WTC11 (cell line): ENCODE results near the gene TRIM45. TPM values are rescaled to one million over a fixed set of nuclear protein-coding genes. Genes with fewer than 3 reads are reported as not detected.

Experiments used
- ATAC-seq: fragments of 200-7000 bp; cut with Tn5 transposase; 2 replicates; pipeline ENCODE4 v1.10.0; 2021; ENCODE audit warnings: mild to moderate bottlenecking, moderate library complexity
- CTCF ChIA-PET: fragments of 300-600 bp; sonication (Branson Sonifier 250); formaldehyde crosslinking; loops from one replicate; lab custom pipeline; 2021; ENCODE audit warnings: antibody characterized with exemption; lab: Charles Lee
- POLR2A ChIA-PET: fragments of 350-600 bp; sonication (Branson Sonifier 250); formaldehyde crosslinking; loops from one replicate; lab custom pipeline; 2021; ENCODE audit warnings: antibody characterized with exemption; lab: Charles Lee
- DNase-seq: peaks from one replicate; pipeline ENCODE4 v3.0.0; 2021; ENCODE audit warnings: low spot score
- H3K27ac Mint-ChIP-seq: 2 replicates; pipeline ENCODE4 v1.8.0; 2021; ENCODE audit warnings: mixed read lengths
- H3K27me3 Mint-ChIP-seq: 2 replicates; pipeline ENCODE4 v1.8.0; 2021; ENCODE audit warnings: low read depth, mild to moderate bottlenecking, moderate library complexity, mixed read lengths
- H3K36me3 Mint-ChIP-seq: 2 replicates; pipeline ENCODE4 v1.8.0; 2021; ENCODE audit warnings: mixed read lengths
- H3K4me1 Mint-ChIP-seq: 2 replicates; pipeline ENCODE4 v1.8.0; 2022; ENCODE audit warnings: mixed read lengths
- H3K4me3 Mint-ChIP-seq: 2 replicates; pipeline ENCODE4 v1.8.0; 2021; ENCODE audit warnings: mild to moderate bottlenecking, moderate library complexity, mixed read lengths
- H3K9me3 Mint-ChIP-seq: 2 replicates; pipeline ENCODE4 v1.8.0; 2021; ENCODE audit warnings: mixed read lengths
- FOXJ3 ChIP-seq: sonication (generic); formaldehyde crosslinking; IDR thresholded peaks from 2 replicates; pipeline ENCODE4 v1.9.0; 2021; ENCODE audit warnings: missing genetic modification reagents, mild to moderate bottlenecking, borderline replicate concordance
- MXD4 ChIP-seq: fragments of 250-450 bp; sonication (Bioruptor Pico); IDR thresholded peaks from 2 replicates; pipeline ENCODE4 v1.8.0; 2021; ENCODE audit warnings: mild to moderate bottlenecking, moderate library complexity, borderline replicate concordance
- NFYB ChIP-seq: sonication (generic); formaldehyde crosslinking; conservative IDR thresholded peaks from 2 replicates; pipeline ENCODE4 v1.8.0; 2022; ENCODE audit warnings: low read depth, missing genetic modification reagents
- NR1H2 ChIP-seq: sonication (generic); formaldehyde crosslinking; IDR thresholded peaks from 2 replicates; pipeline ENCODE4 v1.9.0; 2021; ENCODE audit warnings: mild to moderate bottlenecking, moderate library complexity, missing genetic modification reagents
- NR3C1 ChIP-seq: sonication (generic); formaldehyde crosslinking; conservative IDR thresholded peaks from 2 replicates; pipeline ENCODE4 v1.8.1; 2023; ENCODE audit warnings: low read depth, mild to moderate bottlenecking, missing genetic modification reagents
- RORB ChIP-seq: fragments of 250-450 bp; sonication (Bioruptor Pico); IDR thresholded peaks from 2 replicates; pipeline ENCODE4 v1.9.0; 2021; ENCODE audit warnings: mild to moderate bottlenecking
- ZNF121 ChIP-seq: sonication (generic); formaldehyde crosslinking; IDR thresholded peaks from 2 replicates; pipeline ENCODE4 v1.8.0; 2023; ENCODE audit warnings: missing genetic modification reagents
- total RNA-seq: library from RNA; stranded (reverse); gene quantifications from 3 replicates; pipeline ENCODE4 v1.2.3, GENCODE V29; 2021
- TF ChIP-seq, protein P1 (sequence below): sonication (generic); formaldehyde crosslinking; IDR thresholded peaks from 2 replicates; pipeline ENCODE4 v1.8.0; 2022; ENCODE audit warnings: missing genetic modification reagents
- TF ChIP-seq, protein P2 (sequence below): sonication (generic); formaldehyde crosslinking; IDR thresholded peaks from 2 replicates; pipeline ENCODE4 v1.8.1; 2023; ENCODE audit warnings: mild to moderate bottlenecking, missing genetic modification reagents, moderate library complexity
- TF ChIP-seq, protein P3 (sequence below): sonication (generic); formaldehyde crosslinking; IDR thresholded peaks from 2 replicates; pipeline ENCODE4 v1.8.1; 2022; ENCODE audit warnings: low read depth, mild to moderate bottlenecking, moderate library complexity, missing genetic modification reagents, borderline replicate concordance
- TF ChIP-seq, protein P4 (sequence below): sonication (generic); formaldehyde crosslinking; IDR thresholded peaks from 2 replicates; pipeline ENCODE4 v1.8.0; 2022; ENCODE audit warnings: mild to moderate bottlenecking, missing genetic modification reagents
- TF ChIP-seq, protein P5 (sequence below): fragments of 250-450 bp; sonication (Bioruptor Pico); conservative IDR thresholded peaks from 2 replicates; pipeline ENCODE4 v1.9.0; 2021; ENCODE audit warnings: mild to moderate bottlenecking
- TF ChIP-seq, protein P6 (sequence below): sonication (generic); formaldehyde crosslinking; IDR thresholded peaks from 2 replicates; pipeline ENCODE4 v1.8.1; 2022; ENCODE audit warnings: missing genetic modification reagents, borderline replicate concordance

Gene TRIM45
- total RNA-seq, 1 experiment from 2014 or later, result 11.8 TPM

DNA sequence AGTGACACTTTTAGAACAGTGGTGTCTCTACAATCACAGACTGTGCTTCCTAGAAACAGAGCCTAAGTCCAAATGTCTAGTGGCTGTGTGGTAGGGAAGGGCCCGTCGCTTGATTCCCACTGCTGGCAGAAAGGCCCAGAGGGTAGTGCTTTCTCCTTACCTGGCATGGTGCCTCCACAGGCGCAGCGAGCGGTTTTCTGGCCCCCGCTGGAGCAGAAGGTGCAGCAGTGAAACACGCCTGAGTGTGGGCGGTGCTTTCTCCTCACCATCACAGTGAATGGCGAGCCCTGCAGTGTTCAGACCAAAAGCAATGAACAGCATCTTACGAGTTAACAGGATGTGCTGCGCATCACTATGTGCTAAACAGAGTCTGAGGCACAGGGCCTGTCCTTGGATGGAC is 8.3 kb downstream of the TRIM45 start (continued):
- TF ChIP-seq, protein P1, sequence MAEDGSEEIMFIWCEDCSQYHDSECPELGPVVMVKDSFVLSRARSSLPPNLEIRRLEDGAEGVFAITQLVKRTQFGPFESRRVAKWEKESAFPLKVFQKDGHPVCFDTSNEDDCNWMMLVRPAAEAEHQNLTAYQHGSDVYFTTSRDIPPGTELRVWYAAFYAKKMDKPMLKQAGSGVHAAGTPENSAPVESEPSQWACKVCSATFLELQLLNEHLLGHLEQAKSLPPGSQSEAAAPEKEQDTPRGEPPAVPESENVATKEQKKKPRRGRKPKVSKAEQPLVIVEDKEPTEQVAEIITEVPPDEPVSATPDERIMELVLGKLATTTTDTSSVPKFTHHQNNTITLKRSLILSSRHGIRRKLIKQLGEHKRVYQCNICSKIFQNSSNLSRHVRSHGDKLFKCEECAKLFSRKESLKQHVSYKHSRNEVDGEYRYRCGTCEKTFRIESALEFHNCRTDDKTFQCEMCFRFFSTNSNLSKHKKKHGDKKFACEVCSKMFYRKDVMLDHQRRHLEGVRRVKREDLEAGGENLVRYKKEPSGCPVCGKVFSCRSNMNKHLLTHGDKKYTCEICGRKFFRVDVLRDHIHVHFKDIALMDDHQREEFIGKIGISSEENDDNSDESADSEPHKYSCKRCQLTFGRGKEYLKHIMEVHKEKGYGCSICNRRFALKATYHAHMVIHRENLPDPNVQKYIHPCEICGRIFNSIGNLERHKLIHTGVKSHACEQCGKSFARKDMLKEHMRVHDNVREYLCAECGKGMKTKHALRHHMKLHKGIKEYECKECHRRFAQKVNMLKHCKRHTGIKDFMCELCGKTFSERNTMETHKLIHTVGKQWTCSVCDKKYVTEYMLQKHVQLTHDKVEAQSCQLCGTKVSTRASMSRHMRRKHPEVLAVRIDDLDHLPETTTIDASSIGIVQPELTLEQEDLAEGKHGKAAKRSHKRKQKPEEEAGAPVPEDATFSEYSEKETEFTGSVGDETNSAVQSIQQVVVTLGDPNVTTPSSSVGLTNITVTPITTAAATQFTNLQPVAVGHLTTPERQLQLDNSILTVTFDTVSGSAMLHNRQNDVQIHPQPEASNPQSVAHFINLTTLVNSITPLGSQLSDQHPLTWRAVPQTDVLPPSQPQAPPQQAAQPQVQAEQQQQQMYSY (CRISPR knock-in tag), result no peak
- TF ChIP-seq, protein P2, sequence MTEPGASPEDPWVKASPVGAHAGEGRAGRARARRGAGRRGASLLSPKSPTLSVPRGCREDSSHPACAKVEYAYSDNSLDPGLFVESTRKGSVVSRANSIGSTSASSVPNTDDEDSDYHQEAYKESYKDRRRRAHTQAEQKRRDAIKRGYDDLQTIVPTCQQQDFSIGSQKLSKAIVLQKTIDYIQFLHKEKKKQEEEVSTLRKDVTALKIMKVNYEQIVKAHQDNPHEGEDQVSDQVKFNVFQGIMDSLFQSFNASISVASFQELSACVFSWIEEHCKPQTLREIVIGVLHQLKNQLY (CRISPR knock-in tag), result no peak

- Mint-ChIP-seq H3K27ac (peak overlapping the region; percentile 86), H3K9me3 (peaks cover 4% of the 10 kb centered on the region; the same call in 1 of the 2 replicates), H3K27me3 (no peaks in the 10 kb centered on the region), H3K4me1 (peaks cover 7% of the 10 kb centered on the region), H3K4me3 (no peak overlapping the region; the same call in 1 of the 2 replicates), H3K36me3 (peaks cover 57% of the 10 kb centered on the region)
- DNase-seq, result no peak
- ATAC-seq, result peak; percentile 19
- POLR2A ChIA-PET, result interaction anchor here (0.6 to 1.0 kb wide), 2 partner anchors 172 to 184 kb away, joined by 3 read pairs; no protein-coding TSS in a partner anchor
- TF ChIP-seq, protein P3, sequence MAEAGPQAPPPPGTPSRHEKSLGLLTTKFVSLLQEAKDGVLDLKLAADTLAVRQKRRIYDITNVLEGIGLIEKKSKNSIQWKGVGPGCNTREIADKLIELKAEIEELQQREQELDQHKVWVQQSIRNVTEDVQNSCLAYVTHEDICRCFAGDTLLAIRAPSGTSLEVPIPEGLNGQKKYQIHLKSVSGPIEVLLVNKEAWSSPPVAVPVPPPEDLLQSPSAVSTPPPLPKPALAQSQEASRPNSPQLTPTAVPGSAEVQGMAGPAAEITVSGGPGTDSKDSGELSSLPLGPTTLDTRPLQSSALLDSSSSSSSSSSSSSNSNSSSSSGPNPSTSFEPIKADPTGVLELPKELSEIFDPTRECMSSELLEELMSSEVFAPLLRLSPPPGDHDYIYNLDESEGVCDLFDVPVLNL (CRISPR knock-in tag), result no peak
- TF ChIP-seq, protein P4, sequence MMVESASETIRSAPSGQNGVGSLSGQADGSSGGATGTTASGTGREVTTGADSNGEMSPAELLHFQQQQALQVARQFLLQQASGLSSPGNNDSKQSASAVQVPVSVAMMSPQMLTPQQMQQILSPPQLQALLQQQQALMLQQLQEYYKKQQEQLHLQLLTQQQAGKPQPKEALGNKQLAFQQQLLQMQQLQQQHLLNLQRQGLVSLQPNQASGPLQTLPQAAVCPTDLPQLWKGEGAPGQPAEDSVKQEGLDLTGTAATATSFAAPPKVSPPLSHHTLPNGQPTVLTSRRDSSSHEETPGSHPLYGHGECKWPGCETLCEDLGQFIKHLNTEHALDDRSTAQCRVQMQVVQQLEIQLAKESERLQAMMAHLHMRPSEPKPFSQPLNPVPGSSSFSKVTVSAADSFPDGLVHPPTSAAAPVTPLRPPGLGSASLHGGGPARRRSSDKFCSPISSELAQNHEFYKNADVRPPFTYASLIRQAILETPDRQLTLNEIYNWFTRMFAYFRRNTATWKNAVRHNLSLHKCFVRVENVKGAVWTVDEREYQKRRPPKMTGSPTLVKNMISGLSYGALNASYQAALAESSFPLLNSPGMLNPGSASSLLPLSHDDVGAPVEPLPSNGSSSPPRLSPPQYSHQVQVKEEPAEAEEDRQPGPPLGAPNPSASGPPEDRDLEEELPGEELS (CRISPR knock-in tag), result no peak
- TF ChIP-seq NR3C1 (CRISPR knock-in tag), result no peak
- CTCF ChIA-PET, result interaction anchor here (2.0 to 2.9 kb wide), 2 partner anchors 17 to 173 kb away, joined by 9 to 11 read pairs; no protein-coding TSS in a partner anchor
Observed at GRCh38 chr1:117112047-117112717, 9.4 kb downstream of the TRIM45 start.

- peaks cover 60% of the 10 kb centered on the region for H3K36me3 Mint-ChIP-seq
- CTCF ChIA-PET, result interaction anchor here (0.6 to 2.9 kb wide), 3 partner anchors 11 to 174 kb away, joined by 3 to 11 read pairs (median 9); partner anchors contain the start of gene TRIM45
- no peak for ATAC-seq
Observed at GRCh38 chr1:117110774-117111173, 10.8 kb downstream of the TRIM45 start.

More at GRCh38 chr1:117110774-117111173, 10.8 kb downstream of the TRIM45 start:
- DNase-seq, result no peak
- Mint-ChIP-seq H3K27me3 (no peaks in the 10 kb centered on the region), H3K27ac (no peak overlapping the region), H3K9me3 (peaks cover 4% of the 10 kb centered on the region; the same call in 1 of the 2 replicates), H3K4me3 (no peak overlapping the region), H3K4me1 (peaks cover 7% of the 10 kb centered on the region)
- TF ChIP-seq NFYB (CRISPR knock-in tag), result no peak
- TF ChIP-seq, protein P5, sequence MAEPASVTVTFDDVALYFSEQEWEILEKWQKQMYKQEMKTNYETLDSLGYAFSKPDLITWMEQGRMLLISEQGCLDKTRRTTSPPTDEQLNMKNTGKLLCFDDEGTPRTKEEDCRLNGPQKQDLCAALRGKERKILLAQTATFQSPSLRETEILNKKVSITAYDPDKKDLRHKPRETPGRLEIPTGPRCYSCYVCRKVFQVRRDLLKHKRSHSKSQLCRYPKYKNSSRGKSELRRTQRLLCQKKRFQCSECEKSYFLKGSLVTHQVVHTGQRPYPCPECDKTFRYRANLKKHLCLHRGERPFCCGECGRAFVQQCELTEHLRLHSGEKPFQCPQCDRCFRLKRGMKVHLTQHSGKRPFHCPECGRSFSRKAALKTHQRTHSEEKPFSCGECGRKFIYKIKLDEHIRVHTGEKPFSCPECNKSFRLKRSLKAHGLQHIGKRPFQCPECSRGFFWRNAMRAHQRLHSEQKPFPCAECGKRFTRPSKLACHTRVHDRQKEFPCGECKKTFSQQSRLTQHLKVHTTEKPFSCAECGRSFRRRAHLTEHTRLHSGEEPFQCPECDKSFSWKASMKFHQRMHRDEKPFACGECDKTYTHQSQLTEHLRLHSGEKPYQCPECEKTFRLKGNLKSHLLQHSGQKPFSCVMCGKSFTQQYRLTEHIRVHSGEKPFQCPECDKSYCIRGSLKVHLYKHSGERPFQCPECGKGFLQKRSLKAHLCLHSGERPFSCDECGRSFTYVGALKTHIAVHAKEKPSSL (CRISPR knock-in tag), result no peak
- TF ChIP-seq MXD4 (CRISPR knock-in tag), result no peak
- no peak for TF ChIP-seq ZNF121
- no peak for TF ChIP-seq NR1H2
- no peak for TF ChIP-seq FOXJ3 (CRISPR knock-in tag)
- no peak for TF ChIP-seq RORB (CRISPR knock-in tag)
- TF ChIP-seq, protein P6, sequence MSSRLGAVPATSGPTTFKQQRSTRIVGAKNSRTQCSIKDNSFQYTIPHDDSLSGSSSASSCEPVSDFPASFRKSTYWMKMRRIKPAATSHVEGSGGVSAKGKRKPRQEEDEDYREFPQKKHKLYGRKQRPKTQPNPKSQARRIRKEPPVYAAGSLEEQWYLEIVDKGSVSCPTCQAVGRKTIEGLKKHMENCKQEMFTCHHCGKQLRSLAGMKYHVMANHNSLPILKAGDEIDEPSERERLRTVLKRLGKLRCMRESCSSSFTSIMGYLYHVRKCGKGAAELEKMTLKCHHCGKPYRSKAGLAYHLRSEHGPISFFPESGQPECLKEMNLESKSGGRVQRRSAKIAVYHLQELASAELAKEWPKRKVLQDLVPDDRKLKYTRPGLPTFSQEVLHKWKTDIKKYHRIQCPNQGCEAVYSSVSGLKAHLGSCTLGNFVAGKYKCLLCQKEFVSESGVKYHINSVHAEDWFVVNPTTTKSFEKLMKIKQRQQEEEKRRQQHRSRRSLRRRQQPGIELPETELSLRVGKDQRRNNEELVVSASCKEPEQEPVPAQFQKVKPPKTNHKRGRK (CRISPR knock-in tag), result no peak
- POLR2A ChIA-PET, result interaction anchor here (0.6 to 0.7 kb wide), 2 partner anchors 121 to 526 kb away, joined by 4 to 6 read pairs; no protein-coding TSS in a partner anchor
